HEK293 (cell line): ENCODE measurements around the gene TGFB2.

Experiments used
- CTCF ChIA-PET: fragments of 350-600 bp; formaldehyde crosslinking; extraction: SDS; loops from one replicate; lab custom pipeline; 2021; ENCODE audit warnings: antibody characterized with exemption; lab: Yijun Ruan, JAX
- POLR2A ChIA-PET: fragments of 300-600 bp; formaldehyde crosslinking; extraction: SDS; loops from one replicate; lab custom pipeline; 2020; ENCODE audit warnings: antibody characterized with exemption, inconsistent platforms; lab: Yijun Ruan, JAX
- H3K27ac ChIP-seq: fragments of 200-500 bp; sonication (Bioruptor generic); 2 replicates; pipeline ENCODE4 v1.5.1; 2014; ENCODE audit warnings: low read depth, low read length, control low read depth, inconsistent platforms; ENCODE audit errors: extremely low read depth
- H3K36me3 ChIP-seq, 2 experiments: fragments of 200-500 bp in 1 of 2; sonication (Bioruptor generic) in 1 of 2; 1 replicate in 1 of 2; 2 replicates in 1 of 2; pipeline ENCODE4 v1.5.1; 2014 to 2017; ENCODE audit warnings: inconsistent platforms in 2 of 2, low read length in 2 of 2; ENCODE audit not compliant: control insufficient read depth in 2 of 2, insufficient read depth in 1 of 2
- H3K4me1 ChIP-seq: fragments of 200-500 bp; sonication (Bioruptor generic); 2 replicates; pipeline ENCODE4 v1.5.1; 2014; ENCODE audit warnings: mild to moderate bottlenecking, low read length, inconsistent platforms; ENCODE audit not compliant: control insufficient read depth, insufficient read depth
- H3K4me3 ChIP-seq: 2 replicates; pipeline ENCODE4 v1.5.1; 2011; ENCODE audit warnings: low read depth, mild to moderate bottlenecking, control low read depth, low read length, moderate library complexity
- H3K9me3 ChIP-seq: fragments of 200-500 bp; sonication (Bioruptor generic); 2 replicates; pipeline ENCODE4 v1.5.1; 2014; ENCODE audit warnings: low read depth, low read length, inconsistent platforms; ENCODE audit not compliant: control insufficient read depth, insufficient read depth
- PRDM1 ChIP-seq: fragments of 450-650 bp; formaldehyde crosslinking; IDR thresholded peaks from 2 replicates; pipeline ENCODE4; 2016; ENCODE audit warnings: missing biosample characterization, missing genetic modification characterization
- REST ChIP-seq: fragments of 450-650 bp; formaldehyde crosslinking; IDR thresholded peaks from 2 replicates; pipeline ENCODE4 v1.5.1; 2016; ENCODE audit warnings: missing biosample characterization, missing genetic modification characterization
- ZBTB1 ChIP-seq: fragments of 450-650 bp; formaldehyde crosslinking; IDR thresholded peaks from 2 replicates; pipeline ENCODE4 v1.5.1; 2016; ENCODE audit warnings: missing biosample characterization, missing genetic modification characterization
- ZBTB48 ChIP-seq: fragments of 450-650 bp; formaldehyde crosslinking; IDR thresholded peaks from 2 replicates; pipeline ENCODE4 v1.5.1; 2016; ENCODE audit warnings: missing biosample characterization, missing genetic modification characterization
- ZFHX2 ChIP-seq: fragments of 450-650 bp; formaldehyde crosslinking; conservative IDR thresholded peaks from 2 replicates; pipeline ENCODE4 v1.5.1; 2016; ENCODE audit warnings: missing biosample characterization, missing genetic modification characterization
- ZFP41 ChIP-seq: fragments of 450-650 bp; formaldehyde crosslinking; IDR thresholded peaks from 2 replicates; pipeline ENCODE4 v1.5.1; 2016; ENCODE audit warnings: missing biosample characterization, missing genetic modification characterization, borderline replicate concordance
- ZNF16 ChIP-seq: fragments of 450-650 bp; formaldehyde crosslinking; IDR thresholded peaks from 2 replicates; pipeline ENCODE4 v1.5.1; 2016; ENCODE audit warnings: low read depth, missing biosample characterization, missing genetic modification characterization
- ZNF169 ChIP-seq: fragments of 450-650 bp; formaldehyde crosslinking; IDR thresholded peaks from 2 replicates; pipeline ENCODE4 v1.5.1; 2016; ENCODE audit warnings: missing biosample characterization, missing genetic modification characterization
- ZNF24 ChIP-seq: fragments of 450-650 bp; formaldehyde crosslinking; IDR thresholded peaks from 2 replicates; pipeline ENCODE4 v1.5.1; 2016; ENCODE audit warnings: missing biosample characterization, missing genetic modification characterization
- ZNF501 ChIP-seq: fragments of 450-650 bp; formaldehyde crosslinking; IDR thresholded peaks from 2 replicates; pipeline ENCODE4 v1.5.1; 2016; ENCODE audit warnings: missing biosample characterization, missing genetic modification characterization
- ZNF549 ChIP-seq: fragments of 450-650 bp; IDR thresholded peaks from 2 replicates; pipeline ENCODE4 v1.5.1; 2018; ENCODE audit warnings: missing biosample characterization, missing genetic modification characterization, mild to moderate bottlenecking, inconsistent platforms, moderate library complexity
- ZNF580 ChIP-seq: fragments of 450-650 bp; formaldehyde crosslinking; IDR thresholded peaks from 2 replicates; pipeline ENCODE4 v1.5.1; 2016; ENCODE audit warnings: missing biosample characterization, missing genetic modification characterization
- TF ChIP-seq, protein P1 (sequence below): fragments of 450-650 bp; formaldehyde crosslinking; IDR thresholded peaks from 2 replicates; pipeline ENCODE4 v1.5.1; 2017; ENCODE audit warnings: missing biosample characterization, missing genetic modification characterization
- TF ChIP-seq, protein P2 (sequence below): fragments of 450-650 bp; formaldehyde crosslinking; IDR thresholded peaks from 2 replicates; pipeline ENCODE4 v1.5.1; 2016; ENCODE audit warnings: missing biosample characterization, missing genetic modification characterization

The TGFB2 gene

DNA sequence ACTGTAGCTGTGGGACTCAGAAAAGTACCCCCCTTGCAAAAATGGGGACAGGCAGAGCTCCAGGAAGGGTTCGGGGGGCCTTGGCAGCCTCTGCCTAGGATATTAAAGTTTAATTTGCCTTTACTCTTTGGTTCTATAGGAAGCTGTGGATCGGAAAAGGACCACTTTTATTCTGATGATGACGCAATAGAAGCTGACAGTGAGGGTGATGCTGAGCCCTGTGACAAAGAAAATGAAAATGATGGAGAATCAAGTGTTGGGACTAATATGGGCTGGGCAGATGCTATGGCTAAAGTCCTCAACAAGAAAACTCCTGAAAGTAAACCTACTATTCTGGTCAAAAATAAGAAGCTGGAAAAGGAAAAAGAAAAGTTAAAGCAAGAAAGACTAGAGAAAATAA is 43.0 kb upstream of the TGFB2 start:
- Histone ChIP-seq H3K27ac (no peak overlapping the region), H3K9me3 (no peaks in the 10 kb centered on the region), H3K4me3 (no peak overlapping the region), H3K36me3 (peaks cover 0 to 13% of the 10 kb centered on the region in 2 experiments; a peak in 1 of 3 replicates), H3K4me1 (peaks cover 18% of the 10 kb centered on the region)
- ChIA-PET POLR2A (no interaction called here), CTCF (interaction anchor here (0.6 to 0.7 kb wide), 2 partner anchors 478 to 906 kb away, joined by 3 to 7 read pairs; no protein-coding TSS in a partner anchor)
- 0 out of 2 replicates have a peak, but pooled peaks have one; percentile 20 for TF ChIP-seq PRDM1
- TF ChIP-seq ZNF24 (tag by site-specific recombination): no peak

DNA sequence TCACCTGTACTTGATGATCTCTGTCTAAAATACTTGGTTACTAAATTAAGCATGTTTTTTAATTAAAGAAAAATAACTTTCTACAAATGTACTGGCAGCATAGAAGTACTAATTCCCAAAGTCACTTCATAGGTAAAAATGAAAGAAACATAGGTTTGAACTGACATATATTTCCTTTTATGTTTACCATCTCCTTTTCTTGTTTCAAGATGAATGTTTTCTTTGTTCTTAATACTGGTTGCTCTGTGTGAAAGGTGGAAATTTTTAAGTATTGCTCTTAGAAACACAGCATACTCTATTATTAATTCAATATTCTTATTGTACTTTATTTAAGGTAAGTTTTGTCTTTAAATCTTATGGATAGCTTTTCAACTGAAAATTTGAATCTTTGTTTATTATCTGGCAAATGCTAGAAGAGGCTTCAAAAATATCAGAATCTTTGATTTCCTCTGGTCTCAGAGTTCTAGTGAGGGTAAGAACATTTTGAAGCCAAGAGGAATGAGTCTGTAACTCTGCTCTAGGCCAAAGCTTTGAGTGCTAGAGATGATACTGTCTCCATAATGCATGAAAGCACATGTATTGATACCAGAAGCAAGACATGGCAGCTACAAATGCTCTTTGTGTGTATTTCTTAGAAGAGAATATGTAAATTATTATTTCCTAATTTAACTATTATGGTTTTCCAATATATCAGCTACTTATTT is 41.8 kb upstream of the TGFB2 start:
- CTCF ChIA-PET: interaction anchor here (0.5 kb wide), 1 partner anchor 165 kb away, joined by 3 read pairs; no protein-coding TSS in a partner anchor
- peaks cover 18% of the 10 kb centered on the region for H3K4me1 ChIP-seq
- POLR2A ChIA-PET: interaction anchor here (0.6 kb wide), 1 partner anchor 27 kb away, joined by 7 read pairs; no protein-coding TSS in a partner anchor

More for the DNA sequence above, 41.8 kb upstream of the TGFB2 start:
- Histone ChIP-seq H3K4me3 (no peak overlapping the region), H3K9me3 (no peaks in the 10 kb centered on the region), H3K27ac (no peak overlapping the region), H3K36me3 (peaks cover 0 to 17% of the 10 kb centered on the region in 2 experiments; a peak in 1 of 3 replicates)
- TF ChIP-seq ZNF501 (no peak), ZBTB48 (tag by site-specific recombination) (no peak), ZFP41 (tag by site-specific recombination) (no peak), ZBTB1 (tag by site-specific recombination) (no peak), REST (tag by site-specific recombination) (no peak), ZFHX2 (no peak), ZNF169 (no peak), ZNF580 (tag by site-specific recombination) (no peak), ZNF549 (tag by site-specific recombination) (no peak), ZNF16 (tag by site-specific recombination) (no peak)
- TF ChIP-seq, protein P1, sequence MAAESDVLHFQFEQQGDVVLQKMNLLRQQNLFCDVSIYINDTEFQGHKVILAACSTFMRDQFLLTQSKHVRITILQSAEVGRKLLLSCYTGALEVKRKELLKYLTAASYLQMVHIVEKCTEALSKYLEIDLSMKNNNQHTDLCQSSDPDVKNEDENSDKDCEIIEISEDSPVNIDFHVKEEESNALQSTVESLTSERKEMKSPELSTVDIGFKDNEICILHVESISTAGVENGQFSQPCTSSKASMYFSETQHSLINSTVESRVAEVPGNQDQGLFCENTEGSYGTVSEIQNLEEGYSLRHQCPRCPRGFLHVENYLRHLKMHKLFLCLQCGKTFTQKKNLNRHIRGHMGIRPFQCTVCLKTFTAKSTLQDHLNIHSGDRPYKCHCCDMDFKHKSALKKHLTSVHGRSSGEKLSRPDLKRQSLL (tag by site-specific recombination): no peak
- TF ChIP-seq, protein P2, sequence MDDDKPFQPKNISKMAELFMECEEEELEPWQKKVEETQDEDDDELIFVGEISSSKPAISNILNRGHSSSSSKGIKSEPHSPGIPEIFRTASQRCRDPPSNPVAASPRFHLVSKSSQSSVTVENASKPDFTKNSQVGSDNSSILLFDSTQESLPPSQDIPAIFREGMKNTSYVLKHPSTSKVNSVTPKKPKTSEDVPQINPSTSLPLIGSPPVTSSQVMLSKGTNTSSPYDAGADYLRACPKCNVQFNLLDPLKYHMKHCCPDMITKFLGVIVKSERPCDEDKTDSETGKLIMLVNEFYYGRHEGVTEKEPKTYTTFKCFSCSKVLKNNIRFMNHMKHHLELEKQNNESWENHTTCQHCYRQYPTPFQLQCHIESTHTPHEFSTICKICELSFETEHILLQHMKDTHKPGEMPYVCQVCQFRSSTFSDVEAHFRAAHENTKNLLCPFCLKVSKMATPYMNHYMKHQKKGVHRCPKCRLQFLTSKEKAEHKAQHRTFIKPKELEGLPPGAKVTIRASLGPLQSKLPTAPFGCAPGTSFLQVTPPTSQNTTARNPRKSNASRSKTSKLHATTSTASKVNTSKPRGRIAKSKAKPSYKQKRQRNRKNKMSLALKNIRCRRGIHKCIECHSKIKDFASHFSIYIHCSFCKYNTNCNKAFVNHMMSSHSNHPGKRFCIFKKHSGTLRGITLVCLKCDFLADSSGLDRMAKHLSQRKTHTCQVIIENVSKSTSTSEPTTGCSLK: no peak
